GM21367 (cell line): ENCODE results near the gene PDGFB.
A peak's percentile ranks its signal among the peaks of the same experiment; 100 is the strongest.

Source experiments
- ATAC-seq: cut with Tn5 transposase; IDR thresholded peaks from one replicate; pipeline ENCODE4 v1.9.1; 2021; ENCODE audit not compliant: unreplicated experiment

The PDGFB gene

GRCh38 chr22:39277142-39277607, 32.4 kb upstream of the PDGFB start:
- no peak for ATAC-seq

- ATAC-seq = no peak
Observed at GRCh38 chr22:39276440-39277141, 31.8 kb upstream of the PDGFB start.

GRCh38 chr22:39275814-39276439, 31.1 kb upstream of the PDGFB start:
- no peak for ATAC-seq

GRCh38 chr22:39273950-39274887, 29.4 kb upstream of the PDGFB start:
- ATAC-seq = no peak

GRCh38 chr22:39270792-39271191, 26.0 kb upstream of the PDGFB start:
- ATAC-seq = no peak

GRCh38 chr22:39270280-39270679, 25.5 kb upstream of the PDGFB start:
- ATAC-seq = no peak

- ATAC-seq = no peak
Observed at GRCh38 chr22:39269095-39269790, 24.5 kb upstream of the PDGFB start.

GRCh38 chr22:39268645-39269044, 23.9 kb upstream of the PDGFB start:
- ATAC-seq = no peak

GRCh38 chr22:39267974-39268373, 23.2 kb upstream of the PDGFB start:
- ATAC-seq = no peak

GRCh38 chr22:39266398-39267030, 21.7 kb upstream of the PDGFB start:
- peak; percentile 79 for ATAC-seq

GRCh38 chr22:39265143-39265886, 20.5 kb upstream of the PDGFB start:
- ATAC-seq = no peak

- no peak for ATAC-seq
Observed at GRCh38 chr22:39264349-39265038, 19.7 kb upstream of the PDGFB start.

GRCh38 chr22:39263626-39264348, 19.0 kb upstream of the PDGFB start:
- no peak for ATAC-seq

- no peak for ATAC-seq
Observed at GRCh38 chr22:39259666-39260065, 14.9 kb upstream of the PDGFB start.

GRCh38 chr22:39257901-39258475, 13.2 kb upstream of the PDGFB start:
- no peak for ATAC-seq

GRCh38 chr22:39256979-39257378, 12.2 kb upstream of the PDGFB start:
- no peak for ATAC-seq

GRCh38 chr22:39256186-39256552, 11.4 kb upstream of the PDGFB start:
- ATAC-seq = no peak

- ATAC-seq = no peak
Observed at GRCh38 chr22:39255449-39256185, 10.8 kb upstream of the PDGFB start.
